IPS DF 19.7 (cell line): Measurements from ENCODE around the gene MYO7A.
"Not testable (repeated sequence)": the region's sequence is repeated elsewhere in the genome, so short reads cannot be mapped to it uniquely, and the experiment has no call there.

Source experiments
- DNase-seq: peaks from one replicate; pipeline ENCODE4 v3.0.0-alpha.2; 2013; ENCODE audit warnings: low read depth, low spot score

The MYO7A gene

DNA sequence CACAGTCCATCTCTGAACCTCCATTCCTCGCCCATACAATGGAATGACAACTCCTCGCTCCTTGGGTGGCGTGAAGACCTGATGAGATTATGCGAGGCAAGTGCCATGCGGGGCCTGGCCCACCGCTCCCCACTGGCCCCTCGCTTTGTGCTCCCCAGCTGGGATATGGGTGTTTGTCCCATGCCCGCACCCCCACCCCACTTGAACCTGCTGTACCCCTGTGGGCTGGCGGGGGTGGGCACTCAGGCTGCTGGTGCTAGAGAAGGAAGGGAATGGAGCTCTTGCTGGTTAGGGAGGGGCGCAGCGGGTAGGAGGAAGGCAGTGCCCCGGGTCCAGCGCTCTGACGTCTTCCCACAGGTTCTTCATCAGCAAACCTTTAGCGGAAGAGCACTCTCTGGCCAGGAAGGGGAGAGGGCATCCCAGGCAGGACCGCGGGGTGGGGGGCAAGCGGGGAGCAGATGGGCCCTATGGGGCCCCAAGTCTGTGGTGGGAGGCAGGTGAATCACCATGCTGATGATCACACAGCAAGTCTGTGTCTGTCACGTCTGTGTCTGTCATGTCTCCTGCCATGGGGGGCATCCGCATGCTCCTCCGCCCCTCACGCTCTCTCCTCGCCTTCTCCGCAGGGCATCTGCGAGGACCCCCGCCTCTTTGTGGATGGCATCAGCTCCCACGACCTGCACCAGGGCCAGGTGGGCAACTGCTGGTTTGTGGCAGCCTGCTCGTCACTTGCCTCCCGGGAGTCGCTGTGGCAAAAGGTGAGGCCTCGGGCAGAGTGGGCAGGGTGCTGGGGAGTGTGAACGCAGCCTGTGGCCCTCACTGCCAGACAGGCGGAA lies 34.8 kb upstream of the MYO7A start:
- DNase-seq: no peak

DNA sequence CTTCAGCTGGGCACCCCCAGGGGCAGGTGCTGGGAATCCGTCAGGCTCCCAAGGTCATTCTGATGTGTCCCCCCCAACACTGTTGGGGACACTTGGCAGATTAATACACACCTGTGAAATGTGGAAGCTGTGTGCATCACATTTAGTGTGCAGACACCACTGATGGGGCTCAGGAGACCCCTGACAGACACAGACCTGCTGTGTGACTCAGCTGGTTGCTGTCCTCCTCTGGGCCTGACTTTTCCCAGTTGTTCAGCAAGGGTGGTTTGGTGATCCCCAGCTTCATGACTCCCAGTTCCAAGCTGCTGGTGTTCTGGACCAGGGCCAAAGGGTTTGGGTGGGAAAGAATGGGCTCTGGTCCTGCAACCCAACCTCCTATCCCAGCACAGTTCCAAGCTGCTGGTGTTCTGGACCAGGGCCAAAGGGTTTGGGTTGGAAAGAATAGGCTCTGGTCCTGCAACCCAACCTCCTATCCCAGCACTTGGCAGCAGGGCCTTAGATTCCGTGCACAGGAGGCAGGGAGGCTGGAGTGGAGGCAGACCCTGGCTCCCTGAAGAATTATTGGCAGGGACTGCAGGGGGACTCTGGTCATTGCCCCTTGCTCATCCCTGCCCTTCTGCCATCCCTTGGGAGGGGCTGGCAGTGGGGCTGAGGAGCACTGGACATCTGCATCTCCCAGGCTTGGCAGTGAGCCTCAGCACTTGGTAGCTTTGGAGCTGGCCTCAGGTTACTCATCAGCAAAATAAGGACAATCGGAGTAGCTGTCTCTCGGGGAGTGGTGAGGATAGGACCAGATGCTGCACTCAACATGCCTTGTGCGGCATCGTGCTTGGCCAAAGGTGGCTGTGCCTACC lies 33.8 kb upstream of the MYO7A start:
- DNase-seq: no peak

DNA sequence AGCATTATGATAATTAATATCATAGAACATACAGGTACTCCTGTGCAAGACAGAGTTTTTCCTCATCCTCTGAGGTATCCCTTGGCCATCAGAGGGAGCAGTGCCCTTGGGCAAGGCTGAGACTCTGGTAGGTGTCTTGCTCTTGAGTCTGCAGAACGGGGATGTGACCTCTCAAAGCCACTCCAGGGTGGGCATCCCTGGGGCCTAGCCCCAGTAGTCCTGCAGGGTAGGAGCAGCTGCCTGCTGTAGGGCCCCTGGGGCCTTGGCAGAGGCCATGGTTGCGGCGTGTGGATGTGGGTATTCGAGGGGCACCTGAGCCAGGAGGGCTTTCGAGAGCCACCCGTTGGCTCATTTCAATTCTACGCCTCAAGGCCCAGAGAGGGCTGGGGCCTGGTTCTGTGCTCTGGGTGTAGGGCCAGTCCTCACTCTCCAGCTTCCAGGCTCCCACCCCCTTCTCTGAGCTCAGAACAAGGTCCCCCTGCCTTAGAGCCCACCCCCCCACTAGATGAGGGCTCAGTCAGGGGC lies 33.1 kb upstream of the MYO7A start:
- DNase-seq: no peak

DNA sequence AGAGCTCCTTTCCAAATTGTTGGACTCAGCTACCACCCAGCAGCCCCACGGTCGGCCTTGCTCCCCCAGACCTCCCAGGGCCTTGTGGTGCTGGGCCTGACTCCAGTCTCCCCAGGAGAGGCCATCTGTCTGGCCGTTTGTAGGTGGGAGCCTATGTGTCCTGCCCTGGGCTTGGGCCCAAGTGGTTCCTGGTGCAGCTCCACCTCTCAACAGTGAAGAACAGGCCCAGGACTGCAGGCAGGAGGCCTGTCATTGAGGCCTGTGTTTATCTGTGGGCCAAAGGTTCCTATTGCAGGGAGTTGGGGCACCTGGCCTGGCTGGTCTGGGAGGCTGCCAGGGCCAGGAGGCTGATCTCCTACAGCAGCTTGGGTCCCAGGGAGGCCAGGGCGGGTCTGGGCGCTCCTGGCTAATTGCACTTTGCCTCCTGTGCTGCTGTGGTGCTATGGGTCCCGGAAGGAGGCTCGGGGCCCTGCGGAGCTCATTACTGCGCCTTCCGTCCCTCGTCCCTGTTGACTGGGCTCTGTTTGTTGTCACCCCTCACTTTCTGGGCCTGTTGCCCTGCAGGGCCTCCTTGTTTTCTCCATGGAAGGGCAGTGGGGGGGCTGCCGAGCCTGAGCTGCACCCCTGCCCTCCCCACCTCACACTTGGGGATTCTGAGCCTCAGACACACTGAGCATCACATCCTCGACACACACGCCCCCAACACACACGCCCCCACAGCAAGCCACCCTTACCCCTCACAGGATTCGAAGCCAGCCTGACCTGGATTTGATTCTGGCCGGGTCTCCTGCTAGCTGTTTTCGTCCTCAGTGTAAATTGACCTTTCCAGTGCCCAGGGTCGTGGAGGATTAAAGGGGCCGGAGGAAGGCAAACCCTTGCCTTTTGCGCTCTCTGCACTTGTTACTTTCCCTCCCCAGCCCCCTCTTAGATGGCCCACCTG lies 32.2 kb upstream of the MYO7A start:
- DNase-seq: no peak

DNA sequence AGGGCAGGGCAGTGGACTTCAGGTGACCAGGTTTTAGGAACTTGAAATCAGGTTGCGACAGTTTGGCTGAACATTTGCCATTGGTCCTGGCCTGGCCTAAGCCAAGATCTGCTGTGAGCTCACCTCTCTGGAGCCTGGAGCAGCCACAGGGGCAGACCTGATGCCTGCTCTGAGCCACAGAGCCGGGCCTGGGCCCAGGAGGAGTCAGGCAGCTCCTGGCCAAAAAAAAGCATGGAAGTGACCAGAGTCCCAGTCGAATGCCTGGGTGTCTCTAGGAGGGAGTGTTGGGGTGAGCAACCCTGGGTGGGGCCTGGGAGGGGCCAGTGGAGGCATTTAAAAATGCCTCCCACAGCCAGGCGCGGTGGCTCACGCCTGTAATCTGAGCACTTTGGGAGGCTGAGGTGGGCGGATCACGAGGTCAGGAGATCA lies 31.4 kb upstream of the MYO7A start:
- DNase-seq: no peak

DNA sequence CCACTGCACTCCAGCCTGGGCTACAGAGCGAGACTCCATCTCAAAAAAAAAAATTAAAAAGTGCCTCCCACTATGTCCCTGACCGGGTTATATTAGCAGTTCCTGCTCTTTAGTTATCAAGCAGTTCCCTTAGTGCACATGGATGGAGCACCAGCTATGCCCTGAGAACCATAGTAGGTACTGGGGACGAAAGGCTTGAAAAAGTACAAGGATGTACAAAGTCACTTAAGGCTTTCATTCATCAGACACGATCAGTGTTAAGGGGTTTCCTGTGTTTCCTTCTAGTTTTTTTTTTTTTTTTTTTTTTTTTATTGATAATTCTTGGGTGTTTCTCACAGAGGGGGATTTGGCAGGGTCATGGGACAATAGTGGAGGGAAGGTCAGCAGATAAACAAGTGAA lies 30.9 kb upstream of the MYO7A start:
- DNase-seq: not testable (repeated sequence)

DNA sequence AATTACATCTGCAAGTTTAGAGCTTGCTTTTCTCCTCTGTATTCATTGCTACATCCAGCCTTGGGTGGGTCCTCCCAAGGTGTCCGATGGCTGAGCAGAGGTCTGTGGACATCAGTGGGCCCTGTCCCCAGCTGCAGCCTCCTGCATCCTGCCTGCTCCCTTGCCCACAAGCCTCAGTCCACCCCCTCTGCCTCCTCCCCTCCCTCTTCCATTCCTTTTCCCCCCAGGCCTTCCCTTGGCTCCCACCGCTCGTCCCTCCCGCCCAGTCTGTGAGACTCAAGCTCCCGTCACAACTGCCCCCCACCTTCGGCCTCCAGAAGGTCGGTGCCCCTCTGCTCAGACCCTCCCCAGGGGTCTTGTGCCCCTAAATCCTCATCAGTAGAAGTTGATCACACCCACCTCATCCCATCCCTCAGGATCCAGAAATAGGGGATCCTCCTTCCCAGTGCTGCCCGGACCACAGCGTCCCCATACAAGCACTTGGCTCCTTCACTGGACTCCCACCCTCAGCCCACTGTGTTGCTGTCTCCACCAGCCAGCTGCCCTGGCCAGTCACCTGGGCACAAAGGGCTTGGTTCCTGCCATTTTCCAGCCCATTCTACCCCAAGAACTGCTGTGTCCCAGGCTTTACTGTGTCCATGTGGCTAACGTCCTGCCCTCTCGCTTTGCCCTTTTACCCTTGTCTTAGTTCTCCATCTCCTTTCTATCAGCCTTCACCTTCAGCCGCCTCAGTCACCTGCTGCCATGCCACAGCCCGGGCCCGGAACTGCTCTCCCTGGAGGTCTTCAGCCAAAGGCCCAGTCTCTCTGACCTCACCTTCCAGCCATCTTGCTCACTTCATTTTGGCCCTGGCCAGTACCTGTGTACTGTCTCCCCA lies 27.6 kb upstream of the MYO7A start:
- DNase-seq: no peak

DNA sequence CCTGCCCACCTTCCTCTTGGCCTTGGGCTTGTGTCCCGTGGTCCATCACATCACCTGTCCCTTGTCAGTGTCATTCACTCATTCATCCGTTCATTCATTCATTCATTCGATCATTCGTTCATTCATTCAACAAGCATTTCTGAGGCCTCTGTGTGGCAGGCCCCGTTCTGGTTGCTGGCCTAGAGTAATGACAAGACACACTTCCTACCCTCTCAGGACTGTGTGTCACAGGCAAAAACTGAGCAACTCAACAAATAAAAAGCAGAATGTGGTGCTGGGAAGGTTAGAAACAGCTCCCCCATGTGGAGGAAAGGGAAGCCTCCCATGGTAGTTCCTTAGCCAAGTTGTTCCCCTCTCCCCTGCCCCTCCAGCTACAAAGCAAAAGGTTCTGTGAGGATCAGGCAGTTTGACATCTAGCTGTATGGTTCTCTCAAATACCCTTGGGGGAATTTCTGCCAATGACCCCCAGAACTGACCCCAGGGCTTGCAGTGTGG lies 27.0 kb upstream of the MYO7A start:
- DNase-seq: no peak

DNA sequence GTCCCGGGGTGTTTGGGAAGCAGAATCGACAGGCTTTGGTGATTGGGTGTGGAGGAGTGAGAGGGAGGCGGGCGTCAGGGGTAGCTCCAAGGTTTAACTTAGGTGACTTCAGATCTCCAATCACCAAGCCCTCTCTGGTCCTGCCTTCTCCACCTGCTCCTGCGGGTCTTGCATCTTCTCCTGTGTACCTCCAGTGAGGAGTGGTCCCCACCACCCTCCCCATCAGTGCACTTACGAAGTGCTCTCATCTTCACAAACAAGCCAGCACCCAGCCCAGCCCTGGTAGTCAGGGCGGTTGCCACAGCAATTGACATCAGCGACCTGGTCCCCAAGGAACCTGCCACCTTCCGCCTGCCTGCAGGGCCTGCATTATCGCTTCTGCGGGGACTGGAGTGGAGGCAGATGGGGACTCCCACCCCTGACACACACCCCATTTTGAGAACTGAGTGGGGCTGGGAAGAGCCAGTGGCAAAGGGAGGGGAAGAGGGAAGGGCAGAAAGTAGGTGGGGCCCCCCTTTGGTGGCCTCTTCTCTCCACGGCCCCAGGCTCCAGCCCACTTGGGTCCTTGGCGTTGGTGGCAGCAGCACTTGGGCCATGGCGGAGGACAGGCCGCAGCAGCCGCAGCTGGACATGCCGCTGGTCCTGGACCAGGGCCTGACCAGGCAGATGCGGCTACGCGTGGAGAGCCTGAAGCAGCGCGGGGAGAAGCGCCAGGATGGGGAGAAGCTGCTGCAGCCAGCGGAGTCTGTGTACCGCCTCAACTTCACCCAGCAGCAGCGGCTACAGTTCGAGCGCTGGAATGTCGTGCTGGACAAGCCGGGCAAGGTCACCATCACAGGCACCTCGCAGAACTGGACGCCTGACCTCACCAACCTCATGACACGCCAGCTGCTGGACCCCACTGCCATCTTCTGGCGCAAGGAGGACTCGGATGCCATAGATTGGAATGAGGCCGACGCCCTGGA lies 25.5 kb upstream of the MYO7A start, which contains the start of gene OMP:
Gene OMP, plus strand, starts transcription at position 595 of the 965 bp plus-strand sequence. Its CDS starts 0 bp downstream, at position 595.
- no peak for DNase-seq

DNA sequence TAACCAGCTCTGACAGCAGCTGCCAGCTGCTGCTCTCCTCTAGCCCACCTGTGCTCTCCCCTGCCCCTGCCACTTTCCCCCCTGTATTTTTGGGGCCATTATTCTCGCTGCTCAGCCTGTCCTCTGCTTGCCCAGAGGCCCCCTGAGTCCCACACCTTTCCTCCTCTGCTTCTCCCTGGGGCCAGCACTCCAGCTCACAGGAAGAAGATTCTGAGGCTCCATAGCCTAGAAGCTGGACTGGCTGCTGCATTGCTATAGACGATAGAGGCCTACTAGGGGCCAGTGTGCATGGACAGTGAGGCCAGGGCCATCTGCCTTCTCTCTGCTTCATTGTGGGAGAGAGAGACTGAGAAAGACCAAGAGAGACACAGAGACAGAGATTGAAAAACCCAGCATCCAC lies 24.7 kb upstream of the MYO7A start:
- no peak for DNase-seq

DNA sequence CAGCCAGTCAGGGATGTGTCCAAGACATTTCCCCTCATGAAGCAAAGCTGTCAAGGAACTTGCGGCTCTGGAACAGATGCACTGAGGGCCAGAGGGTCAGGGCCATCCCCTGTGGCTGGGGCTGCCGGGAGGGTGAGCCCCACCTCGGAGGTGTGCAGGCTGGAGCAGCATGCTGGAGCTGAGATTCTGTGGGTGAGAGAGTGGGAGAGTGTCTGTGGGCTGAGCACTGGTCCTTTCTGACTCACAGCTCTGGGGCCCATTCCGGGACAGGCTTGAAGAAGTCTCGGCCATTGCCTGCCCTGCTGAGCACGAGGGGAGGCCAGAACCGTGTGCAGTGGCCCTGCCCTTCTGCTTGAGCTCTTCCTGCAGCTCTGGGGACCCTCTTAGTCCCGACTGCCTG lies 23.3 kb upstream of the MYO7A start:
- no peak for DNase-seq

DNA sequence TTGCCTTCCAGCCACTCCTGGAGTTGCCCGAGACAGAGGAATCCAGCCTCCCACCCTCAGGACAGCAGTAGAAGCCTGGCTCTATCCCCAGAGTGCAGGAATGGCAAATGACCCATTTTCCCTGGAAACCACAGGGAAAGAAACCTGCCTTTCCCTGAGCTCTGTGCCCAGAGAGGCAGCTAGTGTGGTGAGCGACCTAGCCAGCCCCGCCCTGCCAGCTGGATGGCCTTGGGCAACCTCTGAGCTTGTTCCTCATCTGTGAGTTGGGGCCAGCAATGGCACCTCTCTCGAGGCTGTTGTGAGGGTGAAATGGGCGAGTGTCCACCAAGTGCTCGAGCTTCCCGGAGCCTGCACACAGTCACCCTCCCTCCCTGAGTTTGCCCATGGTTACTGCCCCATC lies 21.7 kb upstream of the MYO7A start:
- no peak for DNase-seq

DNA sequence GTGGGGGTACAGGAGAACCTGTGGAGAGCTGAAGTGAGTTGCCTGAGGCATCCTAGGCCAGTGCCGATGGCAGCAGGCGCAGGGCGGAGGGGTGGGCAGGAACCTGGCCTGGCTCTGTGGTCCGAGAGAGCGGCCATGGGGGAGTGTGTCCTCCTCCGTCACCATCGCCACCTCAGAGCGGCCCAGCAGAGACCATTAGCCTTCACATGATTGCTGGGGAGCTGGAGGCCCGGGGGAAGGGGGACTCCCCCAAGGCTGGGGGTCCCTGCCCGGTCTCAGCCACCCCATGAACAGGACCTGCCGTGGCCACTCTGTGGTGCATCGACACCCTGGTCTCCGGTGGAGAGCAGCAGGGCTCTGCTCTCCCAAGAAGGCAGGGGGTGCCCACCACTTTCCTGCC lies 21.3 kb upstream of the MYO7A start:
- no peak for DNase-seq

DNA sequence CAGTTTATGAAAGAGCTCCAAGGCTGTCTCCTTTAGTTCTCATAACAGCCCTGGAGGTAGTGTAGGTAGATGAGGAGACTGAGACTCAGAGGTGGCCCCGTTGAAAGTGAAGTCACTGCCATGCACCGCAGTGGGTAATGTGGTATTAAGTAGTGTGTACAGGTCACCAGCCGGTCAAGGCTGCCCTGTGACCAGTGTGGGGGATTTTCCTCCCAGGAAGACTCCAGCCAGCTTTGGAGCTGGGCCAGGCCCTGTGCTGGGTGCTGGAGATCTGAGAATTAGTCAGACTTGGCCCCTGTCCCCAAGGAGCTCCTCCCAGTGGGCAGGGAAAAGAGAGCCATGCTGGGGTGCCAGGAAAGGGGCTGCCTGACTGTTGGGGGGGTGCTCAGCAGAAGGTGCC lies 20.1 kb upstream of the MYO7A start:
- DNase-seq: no peak

DNA sequence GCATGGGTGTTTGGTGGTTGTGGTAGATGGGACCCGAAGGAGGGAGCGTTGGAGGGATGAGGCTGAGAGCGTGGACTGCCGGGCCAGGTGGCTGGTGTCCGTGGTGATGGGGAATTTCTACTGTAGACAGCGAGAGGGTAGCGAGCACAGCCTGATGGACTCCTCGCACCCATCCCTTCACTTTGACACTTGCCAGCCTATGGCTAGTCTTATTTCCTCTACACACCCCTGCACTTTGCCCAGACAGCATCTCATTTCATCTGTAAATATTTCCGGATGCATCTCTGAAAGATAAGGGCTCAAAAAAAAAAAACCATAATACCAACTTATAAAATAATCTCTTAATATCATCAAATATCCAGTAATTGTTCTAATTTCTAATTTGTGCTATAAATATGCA lies 19.6 kb upstream of the MYO7A start:
- no peak for DNase-seq

DNA sequence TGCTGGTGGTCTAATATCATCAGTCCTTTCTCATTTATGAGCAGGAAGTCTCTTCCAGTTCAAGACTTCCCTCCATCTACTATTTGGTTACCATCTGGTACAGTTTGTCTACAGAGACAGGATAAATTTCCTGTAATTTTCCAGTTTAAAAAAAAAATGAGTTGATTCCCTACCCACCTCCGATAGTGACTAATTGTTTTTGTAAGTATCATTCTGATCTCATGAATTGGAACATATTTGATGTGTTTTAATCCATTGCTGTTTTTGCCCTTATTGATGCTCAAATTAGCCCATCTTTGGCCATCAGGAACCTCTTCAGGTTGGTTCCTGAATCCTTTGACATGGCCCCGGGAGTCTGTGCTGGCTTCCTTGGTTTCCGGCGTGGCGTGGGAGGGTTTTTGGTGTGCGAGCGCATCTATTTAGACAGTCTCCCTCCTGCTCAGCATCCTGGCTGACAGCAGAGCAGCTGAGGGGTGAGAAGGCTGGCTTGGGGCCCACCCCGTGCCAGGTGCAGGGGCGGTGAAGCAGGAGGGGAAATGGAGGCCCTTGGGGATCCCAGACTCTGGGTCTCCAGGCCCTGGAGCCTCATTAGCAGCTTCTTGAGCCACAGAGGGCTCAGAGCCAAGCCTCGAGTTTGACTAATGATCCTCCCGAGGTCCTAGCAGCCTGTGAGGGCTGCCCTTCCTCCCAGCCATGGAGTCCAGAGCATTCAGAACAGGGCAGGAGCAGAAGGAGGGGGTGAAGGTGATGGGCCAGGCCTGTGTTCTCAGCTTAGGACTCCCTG lies 18.6 kb upstream of the MYO7A start:
- no peak for DNase-seq

DNA sequence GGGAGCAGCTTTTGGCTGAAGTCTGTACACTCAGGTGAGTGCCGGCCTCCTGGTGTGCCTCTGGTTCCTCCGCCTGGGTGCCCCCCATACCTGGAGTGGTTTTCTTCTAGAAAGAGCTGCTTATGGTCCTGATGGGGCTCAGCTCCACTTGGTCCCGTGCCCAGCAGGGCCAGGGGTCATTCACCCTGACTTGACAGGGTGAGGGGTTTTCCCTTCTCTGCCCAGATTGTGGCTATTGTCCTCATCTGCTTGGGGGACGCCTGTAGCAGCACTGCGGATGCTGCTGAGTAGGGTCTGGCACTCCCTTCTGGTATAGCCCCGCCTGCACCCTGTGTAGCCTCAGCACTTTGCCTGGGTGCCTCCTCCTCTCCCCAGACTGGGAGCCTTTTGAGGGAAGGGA lies 17.2 kb upstream of the MYO7A start:
- DNase-seq: no peak

DNA sequence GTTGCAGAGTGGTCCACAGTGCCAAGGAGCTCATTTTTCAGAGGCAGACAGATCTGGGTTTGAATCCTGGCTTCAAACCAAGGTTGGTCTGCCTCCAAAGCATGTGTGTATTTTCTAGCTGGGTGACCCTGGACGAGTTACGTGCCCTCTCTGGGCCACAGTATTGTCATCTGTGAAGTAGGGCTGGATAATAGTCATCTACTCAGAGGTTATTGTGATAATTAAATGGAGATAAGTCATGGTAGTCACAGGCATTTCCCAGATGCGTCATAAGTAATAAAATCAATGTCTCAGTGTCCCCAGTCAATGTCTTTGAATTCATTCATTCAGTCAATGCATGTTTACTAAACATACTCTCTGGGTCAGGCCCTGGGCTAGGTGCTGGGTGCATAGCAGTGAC lies 16.8 kb upstream of the MYO7A start:
- DNase-seq: no peak
